NK-92 treated with Interleukin-12 subunit alpha and Interleukin-12 subunit beta, amount 100 ng/mL, for 24 hours (cell line): ENCODE data around the gene PTPRN2.
"Not testable (repeated sequence)": the region's sequence is repeated elsewhere in the genome, so short reads cannot be mapped to it uniquely, and the experiment has no call there.

Experiments
- DNase-seq: peaks from one replicate; lab custom pipeline; 2025; lab: John Stamatoyannopoulos, UW

Gene PTPRN2

DNA sequence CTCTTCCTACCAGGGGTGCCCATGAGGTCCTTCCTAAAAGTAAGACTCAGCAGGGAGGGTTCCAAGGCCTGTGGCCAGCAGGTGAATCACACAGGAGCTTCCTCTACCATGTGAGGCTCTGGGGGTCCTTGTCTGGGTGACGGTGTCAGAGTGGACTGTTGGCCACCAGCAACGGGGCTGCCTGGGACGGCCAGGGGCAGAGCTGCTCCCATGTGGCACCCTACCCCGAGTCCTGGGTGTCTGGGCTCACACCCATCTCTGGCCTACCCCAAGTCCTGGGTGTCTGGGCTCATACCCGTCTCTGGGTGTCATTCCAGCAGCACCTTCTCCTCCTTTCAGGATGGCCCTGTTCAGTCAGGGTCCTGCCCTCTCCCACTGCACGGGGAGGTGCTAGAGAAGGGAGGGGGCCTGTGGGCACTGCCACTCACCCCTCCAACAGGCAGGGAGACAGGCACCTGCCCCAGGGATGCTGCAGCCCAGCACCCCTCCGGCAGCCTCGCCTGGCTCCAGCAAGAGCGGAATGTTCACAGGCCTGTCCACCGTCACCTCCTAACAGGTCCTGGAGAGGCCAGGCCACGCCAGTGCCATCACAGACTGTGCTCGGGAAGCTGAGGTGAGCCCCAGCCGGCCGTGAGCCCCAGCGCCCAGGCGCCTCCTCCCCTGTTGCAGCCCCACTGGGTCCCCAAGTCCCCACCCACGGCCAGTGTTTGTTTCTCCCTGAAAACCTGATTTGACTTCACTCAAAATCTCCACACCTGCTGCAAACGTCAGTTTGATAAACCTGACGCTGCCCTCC lies 143.7 kb downstream of the PTPRN2 start:
- no peak for DNase-seq

DNA sequence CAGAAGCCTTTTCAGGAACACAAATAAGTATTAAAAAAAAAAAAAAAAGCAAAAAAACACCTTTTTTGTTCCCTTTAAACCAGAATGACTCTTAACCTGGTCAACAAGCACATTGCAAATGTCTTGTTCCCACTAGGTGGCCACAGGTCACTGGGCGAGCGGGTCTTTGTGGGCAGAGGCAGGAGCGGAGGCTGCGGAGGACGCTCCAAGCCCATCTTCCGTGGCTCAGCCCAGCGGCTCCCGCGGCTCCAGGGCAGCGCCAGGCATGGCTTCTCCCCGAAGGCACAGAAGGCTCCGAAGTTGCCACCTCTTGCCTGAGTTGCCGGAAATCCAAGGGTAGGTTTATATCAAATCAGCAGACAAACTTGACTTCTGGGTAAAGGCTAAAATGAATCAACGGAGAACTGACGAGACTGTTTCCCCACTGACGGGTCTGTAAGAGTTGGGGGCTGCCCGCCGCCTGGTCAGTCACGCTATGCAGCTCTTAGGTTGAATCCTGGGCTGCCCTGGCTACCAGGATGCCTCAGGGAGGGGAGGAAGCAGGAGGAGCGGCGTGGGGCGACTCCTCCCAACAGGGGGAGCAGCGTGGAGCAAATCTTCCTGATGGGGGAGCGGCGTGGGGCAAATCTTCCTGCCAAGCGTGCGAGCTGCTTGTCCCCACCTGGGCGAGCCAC lies 144.5 kb downstream of the PTPRN2 start:
- no peak for DNase-seq

DNA sequence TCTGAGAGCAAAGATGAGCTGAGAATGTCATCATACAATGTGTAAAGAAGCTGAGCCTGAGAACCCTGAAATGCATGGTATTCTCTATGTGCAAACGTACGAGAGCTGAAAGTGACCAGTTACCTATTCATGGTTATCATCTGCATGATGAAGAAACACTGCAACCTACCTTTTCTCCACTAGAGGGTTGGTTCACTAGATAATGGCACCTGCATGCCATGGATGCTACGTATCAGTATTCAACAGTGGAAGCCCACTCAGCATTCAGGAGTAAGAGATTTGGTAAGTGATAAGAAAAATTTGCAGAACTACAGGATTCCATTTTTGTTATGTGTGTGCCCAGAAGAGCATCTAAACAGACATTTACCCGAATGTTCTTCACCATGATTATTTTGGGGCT lies 145.4 kb downstream of the PTPRN2 start:
- DNase-seq = no peak

DNA sequence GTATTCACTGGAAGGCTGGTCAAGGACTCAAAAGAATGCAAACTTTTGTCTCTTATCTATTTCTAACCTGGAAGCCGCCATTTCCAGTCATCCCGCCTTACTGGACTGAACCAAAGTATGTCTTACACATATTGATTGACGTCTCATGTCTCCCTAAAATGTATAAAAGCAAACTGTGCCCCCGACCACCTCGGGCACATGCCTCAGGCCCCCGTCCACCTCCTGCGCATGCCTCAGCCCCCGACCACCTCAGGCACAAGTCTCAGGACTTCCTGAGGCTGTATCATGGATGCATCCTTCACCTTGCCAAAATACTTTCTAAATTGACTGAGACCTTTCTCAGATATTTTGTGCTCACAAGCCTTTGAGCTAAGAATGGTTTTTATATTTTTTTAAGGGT lies 148.6 kb downstream of the PTPRN2 start:
- no peak for DNase-seq

DNA sequence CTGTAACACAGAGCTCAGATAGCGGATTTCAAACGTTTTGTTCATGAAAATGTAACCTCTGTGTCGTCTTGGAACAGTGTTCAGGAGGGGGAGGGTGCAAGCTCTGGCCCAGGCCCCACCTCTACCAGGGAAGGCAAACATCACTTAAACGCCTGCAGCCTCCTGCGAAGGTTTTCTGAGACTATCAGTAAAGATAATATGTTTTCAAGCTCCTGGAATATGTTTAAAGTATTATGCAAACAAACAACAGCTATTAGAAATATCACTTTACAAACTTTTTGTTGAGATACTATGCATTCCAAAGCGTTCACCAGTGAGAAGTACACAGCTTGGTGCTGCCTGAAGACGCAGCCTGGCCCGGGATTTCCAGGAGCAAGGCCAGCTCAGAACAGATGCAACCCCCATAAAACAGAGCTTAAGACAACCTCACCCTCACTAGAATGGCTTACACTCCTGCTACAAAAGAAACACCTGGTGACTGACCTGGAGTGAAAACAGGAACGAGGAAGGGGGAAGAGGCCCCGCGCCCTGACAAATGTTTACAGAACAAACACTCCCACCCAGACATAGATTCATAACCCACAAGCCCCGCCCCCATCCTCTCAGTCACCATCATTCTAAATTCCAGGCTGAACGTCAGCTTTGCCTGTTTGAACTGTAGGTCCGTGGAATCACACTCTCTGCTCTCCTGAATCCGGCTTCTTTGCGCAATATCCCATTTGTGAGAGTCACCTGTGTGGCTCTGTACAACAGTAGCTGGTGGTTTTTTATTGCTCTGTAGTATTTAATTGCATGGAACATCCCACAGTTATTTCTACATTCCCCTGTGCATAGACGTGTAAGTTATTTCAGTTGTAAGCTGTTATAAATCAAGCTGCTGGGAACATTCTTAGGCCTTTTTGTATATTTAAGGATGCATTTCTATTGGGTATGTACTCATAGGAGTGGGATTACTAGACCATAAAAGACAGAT lies 155.0 kb downstream of the PTPRN2 start:
- DNase-seq = no peak

DNA sequence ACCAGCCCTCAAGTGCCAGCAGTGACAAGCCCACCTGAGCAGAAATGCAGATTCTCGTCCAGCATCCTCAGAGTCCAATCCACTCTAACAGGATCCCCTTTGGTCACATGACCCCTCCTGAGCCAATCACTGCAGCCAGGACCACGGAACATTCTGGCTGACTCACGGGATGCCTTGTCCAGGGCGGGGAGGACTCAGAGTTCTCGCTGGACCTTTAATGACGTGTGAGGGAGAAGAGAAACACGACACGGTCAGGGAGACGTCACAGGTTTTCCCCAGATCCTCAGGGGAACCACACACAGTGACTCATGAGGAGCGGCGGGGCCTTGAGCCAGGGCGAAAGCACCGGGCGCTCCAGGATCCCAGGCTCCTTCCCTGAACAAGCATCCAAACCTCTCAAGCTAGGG lies 155.7 kb downstream of the PTPRN2 start:
- DNase-seq = no peak

DNA sequence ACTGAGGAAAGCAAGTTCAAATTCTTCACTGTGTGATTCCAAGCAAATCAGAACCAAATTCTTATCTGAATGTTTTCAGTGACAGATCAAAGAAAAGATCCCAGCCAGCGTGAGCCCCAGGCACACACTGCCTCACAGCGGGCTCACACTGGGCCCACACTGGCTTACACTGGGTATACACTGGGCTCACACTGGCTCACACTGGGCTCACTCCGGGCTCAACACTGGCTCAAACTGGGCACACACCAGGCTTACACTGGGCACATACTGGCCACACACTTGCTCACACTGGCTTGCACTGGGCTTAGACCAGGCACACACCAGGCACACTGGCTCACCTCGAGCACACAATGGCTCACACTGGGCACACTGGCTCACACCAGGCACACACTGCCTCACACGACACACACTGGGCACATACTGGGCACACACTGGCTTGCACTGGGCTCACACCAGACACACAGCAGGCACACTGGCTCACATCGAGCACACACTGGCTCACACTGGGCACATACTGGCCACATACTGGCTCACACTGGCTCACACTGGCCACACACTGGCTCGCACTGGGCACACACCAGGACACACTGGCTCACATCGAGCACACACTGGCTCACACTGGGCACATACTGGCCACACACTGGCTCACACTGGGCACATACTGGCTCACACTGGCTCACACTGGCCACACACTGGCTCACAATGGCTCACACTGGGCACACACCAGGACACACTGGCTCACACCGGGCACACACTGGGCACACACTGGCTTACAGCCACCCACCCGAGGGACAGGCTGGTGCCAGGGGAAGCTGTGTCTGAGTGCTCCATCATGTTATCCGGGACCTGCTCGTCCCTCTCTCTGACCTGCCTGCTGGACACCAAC lies 156.3 kb downstream of the PTPRN2 start:
- DNase-seq = no peak

DNA sequence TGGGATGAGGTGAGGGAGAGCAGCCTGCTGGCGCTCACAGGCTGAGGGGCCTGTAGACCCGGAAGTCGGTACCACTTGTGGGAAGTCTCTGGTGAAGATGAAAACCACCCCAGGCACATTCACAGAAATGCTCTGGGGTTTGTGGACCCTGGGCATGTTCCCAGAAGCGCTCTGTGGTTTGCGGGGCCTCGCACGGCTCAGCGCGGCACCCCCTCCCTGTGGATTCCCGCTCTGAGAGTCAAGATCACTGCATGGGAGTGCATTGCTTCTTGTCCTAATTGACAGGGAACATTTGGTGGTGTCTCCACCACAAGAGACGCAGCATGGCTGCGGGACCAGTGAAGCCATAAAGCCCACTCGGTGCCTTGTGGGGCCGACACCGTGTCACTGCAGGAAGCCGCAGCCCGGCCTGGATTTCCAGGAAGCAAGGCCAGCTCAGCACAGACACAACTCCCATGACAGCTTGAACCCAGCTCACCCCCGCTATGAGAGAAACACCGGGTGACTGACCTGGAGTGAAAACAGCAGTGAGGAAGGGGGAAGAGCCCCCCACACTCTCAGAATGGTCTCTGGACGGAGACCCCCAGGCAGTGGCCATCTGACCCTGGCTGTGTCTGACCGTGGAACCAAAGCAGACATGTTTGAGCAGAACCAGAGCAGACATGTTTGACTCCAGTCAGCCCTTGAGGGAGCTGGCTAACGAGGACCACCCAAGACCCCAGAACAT lies 157.2 kb downstream of the PTPRN2 start:
- DNase-seq = no peak

DNA sequence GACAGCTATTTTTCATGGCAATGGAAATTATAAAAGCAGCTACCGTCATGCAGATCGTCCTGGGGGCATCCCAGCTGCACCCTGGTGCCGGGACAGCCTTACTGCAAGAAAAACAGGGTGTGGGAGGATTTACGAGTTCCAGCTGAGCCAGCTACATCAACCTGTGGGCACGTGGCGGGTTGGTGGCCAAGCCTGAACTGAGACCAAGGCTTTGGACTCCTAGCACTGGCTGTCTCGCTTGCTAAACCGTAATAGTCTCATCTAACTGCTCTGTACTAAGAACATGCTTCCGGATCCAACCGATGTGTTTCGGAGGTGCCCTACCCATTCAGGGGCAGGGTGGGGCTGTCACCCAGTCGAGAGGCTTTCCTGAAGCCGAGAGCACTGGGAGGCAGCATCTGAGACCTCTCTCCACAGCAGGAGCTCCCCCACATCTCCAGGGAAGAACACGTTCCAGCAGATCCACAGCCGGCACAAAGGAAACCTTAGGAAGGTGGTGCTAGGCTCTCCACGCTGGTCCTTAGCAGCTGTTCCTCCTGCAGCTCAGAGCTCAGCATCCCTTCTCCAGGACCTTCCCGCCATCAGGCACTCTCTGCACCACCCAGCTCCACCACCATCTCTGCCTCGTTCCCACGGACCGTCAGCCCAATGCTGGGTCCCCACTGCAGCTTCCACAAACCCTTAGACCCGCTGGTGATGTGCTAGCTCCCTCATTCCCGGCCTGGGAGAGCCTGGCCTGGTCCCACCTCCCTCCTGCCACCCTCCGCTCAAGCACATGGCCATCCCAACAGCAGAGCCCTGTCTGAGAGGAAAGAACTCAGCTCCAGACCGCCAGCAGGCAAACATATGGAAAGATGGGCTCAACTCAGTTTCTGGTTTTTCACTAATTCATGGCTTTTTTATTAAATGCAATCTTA lies 158.5 kb downstream of the PTPRN2 start:
- DNase-seq = no peak

DNA sequence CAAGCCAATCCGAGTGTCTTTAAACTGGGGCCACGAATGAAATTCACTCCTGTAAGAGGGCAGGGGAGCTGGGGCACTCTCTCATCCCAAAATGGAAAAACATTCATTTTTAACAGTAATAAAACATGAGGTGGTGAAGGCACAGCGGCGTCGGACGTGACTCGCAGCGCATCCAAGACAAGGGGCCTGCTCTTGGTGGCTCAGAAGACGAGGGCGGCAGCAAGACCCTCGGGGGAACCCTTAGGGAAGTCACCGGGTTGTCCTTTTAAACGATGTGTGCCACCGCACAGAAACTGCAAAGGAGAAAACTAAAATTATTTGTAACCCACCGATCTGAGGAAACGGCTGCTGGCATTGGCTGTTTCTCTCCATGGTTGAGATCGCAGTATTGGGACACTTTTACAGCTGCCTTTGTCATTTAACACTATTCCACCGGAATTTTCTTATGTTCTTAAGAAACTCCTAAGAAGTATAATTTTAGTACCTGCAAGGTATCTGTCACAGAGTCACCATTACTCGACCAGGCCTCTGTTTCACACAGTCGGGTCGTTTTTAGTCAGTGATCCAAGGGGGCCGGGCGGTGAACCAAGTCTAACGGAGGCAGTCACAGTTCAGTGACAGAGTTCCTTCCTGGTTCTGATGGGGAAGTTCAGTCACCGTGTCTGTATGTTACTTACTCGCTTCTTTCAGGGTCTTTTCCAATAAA lies 159.3 kb downstream of the PTPRN2 start:
- no peak for DNase-seq

DNA sequence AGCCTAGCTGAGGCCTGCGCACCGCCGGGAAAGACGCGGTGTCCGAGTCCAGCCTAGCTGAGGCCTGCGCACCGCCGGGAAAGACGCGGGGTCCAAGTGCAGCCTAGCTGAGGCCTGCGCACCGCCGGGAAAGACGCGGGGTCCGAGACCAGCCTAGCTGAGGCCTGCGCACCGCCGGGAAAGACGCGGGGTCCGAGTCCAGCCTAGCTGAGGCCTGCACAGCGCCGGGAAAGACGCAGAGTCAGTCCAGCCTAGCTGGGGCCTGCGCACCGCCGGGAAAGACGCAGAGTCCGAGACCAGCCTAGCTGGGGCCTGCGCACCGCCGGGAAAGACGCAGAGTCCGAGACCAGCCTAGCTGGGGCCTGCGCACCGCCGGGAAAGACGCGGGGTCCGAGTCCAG lies 161.9 kb downstream of the PTPRN2 start:
- not testable (repeated sequence) for DNase-seq

DNA sequence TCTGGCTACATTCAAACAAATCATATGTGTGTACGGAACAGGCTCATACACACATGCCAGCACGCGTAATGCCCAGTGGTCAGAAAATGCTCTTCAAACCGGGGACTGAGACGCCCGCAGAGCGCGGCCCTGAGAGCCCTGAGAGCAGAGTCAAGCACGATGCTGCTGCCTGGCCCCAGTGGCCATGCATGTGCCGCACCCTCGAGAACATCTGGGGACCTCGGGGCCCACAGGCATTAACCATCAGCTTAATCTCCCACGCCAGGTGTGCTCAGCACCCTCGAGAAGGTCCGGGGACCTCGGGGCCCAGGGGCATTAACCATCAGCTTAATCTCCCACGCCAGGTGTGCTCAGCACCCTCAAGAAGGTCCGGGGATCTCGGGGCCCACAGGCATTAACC lies 163.1 kb downstream of the PTPRN2 start:
- no peak for DNase-seq

DNA sequence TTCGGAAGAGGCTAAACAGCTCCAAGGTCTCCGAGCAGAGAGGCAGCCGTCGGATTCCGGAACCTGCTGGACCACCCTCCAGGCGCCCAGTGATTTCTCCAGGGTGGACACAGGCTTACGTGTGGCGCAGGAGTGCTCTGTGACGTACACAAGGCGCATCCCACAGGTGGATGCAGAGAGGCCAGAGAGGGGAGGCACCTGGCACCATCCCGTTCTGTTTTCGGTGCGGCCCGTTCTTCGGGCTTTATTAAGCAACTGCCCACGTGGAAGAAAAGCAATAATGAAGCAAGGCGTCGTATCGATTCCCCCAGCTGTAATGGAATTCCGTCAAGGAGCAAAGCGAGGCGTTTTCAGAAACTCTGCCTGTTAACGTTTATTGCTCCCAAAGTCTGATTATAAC lies 163.6 kb downstream of the PTPRN2 start:
- DNase-seq = no peak

DNA sequence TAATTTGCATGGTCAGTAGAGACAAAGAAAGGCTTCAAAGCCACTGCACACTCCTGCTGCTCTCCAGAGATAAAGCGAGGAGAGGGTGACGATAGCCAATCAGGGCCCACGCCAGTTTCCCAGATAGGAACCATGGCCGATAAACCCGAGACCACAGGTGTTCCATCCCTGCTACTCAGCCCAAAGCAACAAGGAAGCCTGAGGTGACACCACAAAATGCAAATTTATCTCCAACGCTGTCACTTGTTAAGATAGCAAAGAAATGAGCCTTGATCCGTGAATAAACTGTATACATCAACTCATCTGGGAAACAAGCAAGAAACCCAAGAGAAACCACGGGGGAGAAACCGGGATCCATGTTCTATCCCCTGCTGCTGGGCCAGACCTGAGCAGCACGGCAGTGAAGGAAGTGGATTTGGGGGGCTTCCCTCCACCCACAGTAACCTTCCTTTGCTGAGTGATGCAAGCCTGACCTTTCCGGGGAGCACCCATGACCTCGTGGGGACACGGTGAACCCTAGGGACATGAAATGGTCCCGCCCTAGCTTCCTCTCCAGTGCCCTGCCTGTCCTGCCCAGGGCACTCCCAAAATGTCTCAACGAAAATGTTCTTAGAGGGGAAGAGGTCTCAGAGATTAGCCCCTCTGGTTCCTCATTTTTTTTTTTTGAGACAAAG lies 164.6 kb downstream of the PTPRN2 start:
- no peak for DNase-seq

DNA sequence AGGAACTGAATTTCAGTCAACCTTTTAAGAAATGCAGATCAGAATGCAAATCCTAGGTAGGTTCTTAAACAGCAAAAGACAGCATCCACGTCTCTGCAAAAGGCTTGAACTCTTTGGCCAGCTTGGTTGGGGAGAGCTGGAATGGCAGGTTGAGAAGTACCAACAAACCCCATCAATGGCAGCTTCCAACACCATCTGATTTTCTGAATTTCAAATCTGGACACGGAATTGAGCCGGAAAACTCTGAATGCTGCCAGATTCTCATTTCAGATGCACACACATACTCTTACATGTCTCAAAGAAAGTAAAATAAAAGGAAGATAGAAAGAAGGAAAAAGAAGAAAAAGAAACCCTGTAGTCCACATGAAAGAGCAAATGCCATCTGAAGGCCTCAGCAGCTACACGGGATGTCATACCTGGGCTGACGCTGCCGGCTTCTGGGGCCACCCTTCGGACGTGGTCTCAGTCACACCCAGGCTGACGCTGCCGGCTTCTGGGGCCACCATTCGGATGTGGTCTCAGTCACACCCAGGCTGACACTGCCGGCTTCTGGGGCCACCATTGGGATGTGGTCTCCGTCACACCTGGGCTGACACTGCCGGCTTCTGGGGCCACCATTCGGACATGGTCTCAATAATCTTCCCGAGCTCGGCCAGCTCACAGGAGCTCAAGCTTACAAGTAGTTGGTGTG lies 165.3 kb downstream of the PTPRN2 start:
- DNase-seq = no peak

DNA sequence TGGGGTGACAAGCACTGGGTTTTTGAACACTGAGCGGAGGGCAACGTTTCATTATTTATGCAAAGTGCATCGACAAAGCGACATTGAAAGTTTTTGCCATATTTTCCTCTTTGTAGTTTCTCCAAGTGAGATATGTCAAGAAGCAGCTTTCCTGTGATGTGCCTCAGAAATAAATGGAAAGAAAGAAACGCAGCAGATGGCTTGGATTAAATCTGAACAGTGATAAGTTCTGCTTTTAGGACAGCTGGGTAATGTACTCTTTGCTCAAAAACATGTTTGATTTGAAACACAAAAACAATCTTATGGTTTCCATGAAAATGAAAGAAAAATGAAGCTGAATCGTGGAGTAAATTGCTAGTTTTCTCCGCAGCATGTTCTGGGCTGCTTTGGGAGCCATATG lies 166.3 kb downstream of the PTPRN2 start:
- DNase-seq = no peak

DNA sequence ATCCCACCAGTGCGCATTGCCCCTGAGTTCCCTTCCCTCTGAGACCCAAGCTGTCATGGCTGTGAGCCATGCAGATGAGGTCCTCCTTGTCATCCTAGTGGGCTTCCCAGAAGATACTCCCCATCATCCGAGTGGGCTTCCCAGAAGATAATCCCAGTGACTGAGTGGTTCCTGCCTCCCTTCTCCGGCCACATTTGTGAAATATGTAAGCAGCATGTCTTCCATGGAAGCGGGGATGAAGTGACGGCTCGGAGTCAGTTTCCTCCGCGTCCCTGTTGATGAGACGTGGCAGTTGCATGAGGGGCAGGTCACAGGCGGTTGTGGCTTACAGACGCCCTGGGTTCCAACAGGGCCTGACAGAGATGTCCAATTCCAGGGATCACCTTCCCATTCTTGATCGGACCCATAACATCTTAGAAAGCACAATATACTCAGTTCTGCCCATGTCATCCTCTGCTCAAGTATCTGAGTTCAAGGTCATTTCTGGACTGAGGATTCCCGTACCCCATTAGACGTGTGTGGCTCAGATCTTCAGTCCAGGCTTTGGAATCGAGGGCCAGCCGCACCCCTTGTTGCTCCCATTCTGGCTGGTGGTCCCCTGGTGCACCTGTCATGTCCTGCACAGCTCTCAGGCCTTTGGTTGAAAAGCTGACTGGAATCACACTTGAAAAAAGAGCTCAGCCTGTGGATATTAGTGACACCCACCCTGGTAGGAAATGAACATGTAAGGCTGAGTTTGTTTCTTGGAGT lies 166.9 kb downstream of the PTPRN2 start:
- DNase-seq = no peak
